Left ventricle myocardium inferior (tissue), 1 donor: ENCODE measurements around the gene FAM217A. TPM values are rescaled to one million over a fixed set of nuclear protein-coding genes. Genes with fewer than 3 reads are reported as not detected.

Experiments
- DNase-seq: peaks from one replicate; pipeline ENCODE4 v3.0.0-alpha.2; 2020
- H3K27ac ChIP-seq: fragments of 200-600 bp; replicated peaks from 2 replicates; pipeline ENCODE4 v1.8.0; 2021
- H3K27me3 ChIP-seq: fragments of 200-600 bp; 2 replicates; pipeline ENCODE4 v1.8.0; 2021; ENCODE audit warnings: low read depth
- H3K36me3 ChIP-seq: fragments of 200-600 bp; 2 replicates; pipeline ENCODE4 v1.8.0; 2021
- H3K4me1 ChIP-seq: fragments of 200-600 bp; 2 replicates; pipeline ENCODE4 v1.8.0; 2021
- H3K4me3 ChIP-seq: fragments of 200-600 bp; 2 replicates; pipeline ENCODE4 v1.8.0; 2021; ENCODE audit warnings: mild to moderate bottlenecking, moderate library complexity
- H3K9me3 ChIP-seq: fragments of 200-600 bp; replicated peaks from 2 replicates; pipeline ENCODE4 v1.8.0; 2021
- intact Hi-C: fragments of 100-400 bp; cut with micrococcal nuclease; formaldehyde crosslinking; loops from one replicate; pipeline ENCODE4 v1.11.0; 2022
- total RNA-seq: library from RNA; stranded (reverse); fragmentation: NEBNext Ultra II Directional; extraction: Animal tissue kit (Norgen Biotek cat#: 25700); gene quantifications from one replicate; pipeline ENCODE4 v1.2.1, GENCODE V29; 2021
- TF ChIP-seq, protein P1 (sequence below): fragments of 200-600 bp; IDR thresholded peaks from 2 replicates; pipeline ENCODE4 v1.8.0; 2021; ENCODE audit warnings: antibody characterized with exemption, mild to moderate bottlenecking, borderline replicate concordance
- donor health status: DM: no; HTN: yes; CAD: no; lungs with severe emphysema.

FAM217A gene
- total RNA-seq, 1 donor from 2014 or later: not detected

- TF ChIP-seq, protein P1, sequence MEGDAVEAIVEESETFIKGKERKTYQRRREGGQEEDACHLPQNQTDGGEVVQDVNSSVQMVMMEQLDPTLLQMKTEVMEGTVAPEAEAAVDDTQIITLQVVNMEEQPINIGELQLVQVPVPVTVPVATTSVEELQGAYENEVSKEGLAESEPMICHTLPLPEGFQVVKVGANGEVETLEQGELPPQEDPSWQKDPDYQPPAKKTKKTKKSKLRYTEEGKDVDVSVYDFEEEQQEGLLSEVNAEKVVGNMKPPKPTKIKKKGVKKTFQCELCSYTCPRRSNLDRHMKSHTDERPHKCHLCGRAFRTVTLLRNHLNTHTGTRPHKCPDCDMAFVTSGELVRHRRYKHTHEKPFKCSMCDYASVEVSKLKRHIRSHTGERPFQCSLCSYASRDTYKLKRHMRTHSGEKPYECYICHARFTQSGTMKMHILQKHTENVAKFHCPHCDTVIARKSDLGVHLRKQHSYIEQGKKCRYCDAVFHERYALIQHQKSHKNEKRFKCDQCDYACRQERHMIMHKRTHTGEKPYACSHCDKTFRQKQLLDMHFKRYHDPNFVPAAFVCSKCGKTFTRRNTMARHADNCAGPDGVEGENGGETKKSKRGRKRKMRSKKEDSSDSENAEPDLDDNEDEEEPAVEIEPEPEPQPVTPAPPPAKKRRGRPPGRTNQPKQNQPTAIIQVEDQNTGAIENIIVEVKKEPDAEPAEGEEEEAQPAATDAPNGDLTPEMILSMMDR: no peak
- intact Hi-C loops: no loop called here
- peaks cover 73% of the 10 kb centered on the region for H3K4me1 ChIP-seq
- H3K4me3 ChIP-seq: no peak overlapping the region
- H3K9me3 ChIP-seq: no peaks in the 10 kb centered on the region
- H3K27ac ChIP-seq: no peak overlapping the region
- H3K27me3 ChIP-seq: no peaks in the 10 kb centered on the region
- H3K36me3 ChIP-seq: peaks cover 15% of the 10 kb centered on the region
- DNase-seq: no peak
Observed at GRCh38 chr6:4029687-4030086, 49.2 kb downstream of the FAM217A start.

DNA sequence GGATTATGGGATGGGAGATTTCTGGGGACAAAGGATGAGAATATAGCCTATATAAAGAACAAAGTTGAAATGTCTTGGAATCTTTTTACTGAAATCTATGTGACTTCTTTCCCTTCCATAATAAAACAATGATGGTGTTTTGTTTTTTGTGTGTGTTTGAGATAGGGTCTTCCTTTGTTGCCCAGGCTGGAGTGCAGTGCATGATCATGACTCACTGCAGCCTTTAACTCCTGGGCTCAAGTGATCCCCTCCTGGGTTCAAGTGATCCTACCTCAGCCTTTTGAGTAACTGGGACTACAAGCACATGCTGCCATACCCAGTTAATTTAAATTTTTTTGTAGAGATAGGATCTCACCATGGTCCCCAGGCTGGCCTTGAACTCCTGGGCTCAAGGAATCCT is 50.9 kb downstream of the FAM217A start:
- DNase-seq: no peak
- TF ChIP-seq, protein P1: no peak
- Histone ChIP-seq H3K4me3 (no peak overlapping the region), H3K27ac (no peak overlapping the region), H3K36me3 (peaks cover 15% of the 10 kb centered on the region), H3K9me3 (no peaks in the 10 kb centered on the region), H3K4me1 (peaks cover 81% of the 10 kb centered on the region), H3K27me3 (no peaks in the 10 kb centered on the region)
- intact Hi-C loops: no loop called here

- no peak for DNase-seq
- Histone ChIP-seq H3K4me1 (peaks cover 84% of the 10 kb centered on the region), H3K36me3 (no peaks in the 10 kb centered on the region), H3K9me3 (no peaks in the 10 kb centered on the region), H3K4me3 (no peak overlapping the region), H3K27me3 (no peaks in the 10 kb centered on the region), H3K27ac (no peak overlapping the region)
- intact Hi-C loops: no loop called here
- TF ChIP-seq, protein P1: no peak
Observed at GRCh38 chr6:4025681-4026080, 53.3 kb downstream of the FAM217A start.

GRCh38 chr6:4023240-4023639 is 55.7 kb downstream of the FAM217A start:
- H3K27ac ChIP-seq: peak overlapping the region; percentile 98
- H3K4me3 ChIP-seq: peak overlapping the region; percentile 88
- H3K9me3 ChIP-seq: no peaks in the 10 kb centered on the region
- peaks cover 94% of the 10 kb centered on the region for H3K4me1 ChIP-seq
- intact Hi-C loops: no loop called here
- H3K27me3 ChIP-seq: no peaks in the 10 kb centered on the region
- H3K36me3 ChIP-seq: no peaks in the 10 kb centered on the region
- DNase-seq: no peak
- TF ChIP-seq, protein P1: no peak

- H3K27me3 ChIP-seq: no peaks in the 10 kb centered on the region
- TF ChIP-seq, protein P1: no peak
- no peak for DNase-seq
- intact Hi-C loops: no loop called here
- H3K4me1 ChIP-seq: peaks cover 93% of the 10 kb centered on the region
- H3K9me3 ChIP-seq: no peaks in the 10 kb centered on the region
- H3K36me3 ChIP-seq: no peaks in the 10 kb centered on the region
- peak overlapping the region; percentile 88 for H3K4me3 ChIP-seq
- H3K27ac ChIP-seq: peak overlapping the region; percentile 98
Observed at GRCh38 chr6:4021854-4022695, 56.9 kb downstream of the FAM217A start.
